LNCAP (cell line): Measurements from ENCODE around the gene RRP36.

ENCODE experiments used
- CTCF ChIP-seq: fragments of 450-650 bp; IDR thresholded peaks from 2 replicates; pipeline ENCODE4 v1.5.1; 2017; ENCODE audit warnings: mild to moderate bottlenecking

The RRP36 gene

DNA sequence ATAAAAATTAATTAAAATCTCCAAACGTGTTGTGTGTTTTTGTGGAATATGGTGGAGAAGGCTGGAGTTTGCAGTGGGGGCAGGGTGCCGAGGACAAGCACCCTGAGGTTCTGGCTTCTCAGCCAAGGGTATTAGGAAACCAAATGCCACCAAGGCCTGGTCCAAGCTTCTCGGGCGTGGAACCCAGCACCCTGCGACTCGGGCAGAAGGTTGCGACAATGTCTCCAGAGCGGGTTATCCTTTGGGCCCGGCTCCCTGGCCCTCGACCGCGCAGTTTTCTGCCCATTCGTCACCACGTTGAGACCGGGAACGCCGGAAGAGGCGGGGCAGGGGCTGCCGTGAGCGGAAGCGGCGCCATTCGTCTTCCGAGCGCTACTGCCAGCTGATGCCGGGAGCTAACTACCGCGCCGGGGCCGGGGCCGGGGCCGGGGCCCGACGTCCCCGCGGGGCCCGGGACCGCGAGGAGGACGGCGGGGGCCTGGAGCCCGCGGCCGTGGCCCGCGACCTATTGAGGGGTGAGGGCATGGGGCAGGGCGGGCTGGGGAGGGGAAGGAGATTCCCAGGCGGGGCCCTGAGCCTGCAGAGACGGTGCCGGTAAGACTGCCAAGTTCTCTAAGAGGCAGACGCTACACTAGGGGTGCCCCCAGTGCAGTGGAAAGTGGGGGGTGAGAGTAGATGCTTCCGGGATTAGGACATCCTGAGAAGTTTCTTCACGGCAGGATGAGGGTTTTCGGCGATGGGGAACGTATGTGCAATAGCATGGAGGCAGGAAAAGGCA lies at the start of gene RRP36:
RRP36 (plus strand) TSS at position 354 of the 778 bp plus-strand sequence; CDS start at position 386, 32 bp downstream.
- TF ChIP-seq CTCF = no peak

- no peak for TF ChIP-seq CTCF
Measured at GRCh38 chr6:42971746-42972327, 49.6 kb upstream of the RRP36 start.

GRCh38 chr6:42973926-42974325 lies 47.5 kb upstream of the RRP36 start:
- TF ChIP-seq CTCF = no peak

GRCh38 chr6:42974919-42975505 lies 46.4 kb upstream of the RRP36 start:
- TF ChIP-seq CTCF = no peak

- no peak for TF ChIP-seq CTCF
Measured at GRCh38 chr6:42978487-42978838, 43.0 kb upstream of the RRP36 start.

GRCh38 chr6:42978839-42979522 lies 42.4 kb upstream of the RRP36 start, which contains the start of gene PEX6:
PEX6 (minus strand) TSS chr6:42979181; CDS start chr6:42979150, 31 bp downstream.
- TF ChIP-seq CTCF = no peak

GRCh38 chr6:42979523-42980177 lies 41.8 kb upstream of the RRP36 start:
- no peak for TF ChIP-seq CTCF
